HG02571 (cell line): Measurements from ENCODE around the gene COPS7B.
A peak's percentile ranks its signal among the peaks of the same experiment; 100 is the strongest.

Source experiments
- ATAC-seq: cut with Tn5 transposase; IDR thresholded peaks from one replicate; pipeline ENCODE4 v1.9.1; 2021; ENCODE audit warnings: mild to moderate bottlenecking, moderate library complexity; ENCODE audit not compliant: unreplicated experiment

COPS7B gene

GRCh38 chr2:231785413-231785812 is 832 bp upstream of the COPS7B start:
- ATAC-seq = no peak

GRCh38 chr2:231785822-231786176 is 446 bp upstream of the COPS7B start:
- peak; percentile 14 for ATAC-seq

- ATAC-seq = no peak
Observed at GRCh38 chr2:231786917-231787292, 660 bp downstream of the COPS7B start.

- ATAC-seq = no peak
Observed at GRCh38 chr2:231791107-231791506, 4.9 kb downstream of the COPS7B start.

- ATAC-seq = no peak
Observed at GRCh38 chr2:231794383-231794782, 8.1 kb downstream of the COPS7B start.

- no peak for ATAC-seq
Observed at GRCh38 chr2:231795525-231796327, 9.5 kb downstream of the COPS7B start.

- ATAC-seq = no peak
Observed at GRCh38 chr2:231800493-231801091, 14.3 kb downstream of the COPS7B start.

- ATAC-seq = no peak
Observed at GRCh38 chr2:231803501-231804138, 17.4 kb downstream of the COPS7B start.

GRCh38 chr2:231807020-231807419 is 20.8 kb downstream of the COPS7B start:
- no peak for ATAC-seq

- no peak for ATAC-seq
Observed at GRCh38 chr2:231810905-231811304, 24.7 kb downstream of the COPS7B start.

- ATAC-seq = no peak
Observed at GRCh38 chr2:231816327-231817026, 30.2 kb downstream of the COPS7B start.

- no peak for ATAC-seq
Observed at GRCh38 chr2:231819447-231820042, 33.3 kb downstream of the COPS7B start.

GRCh38 chr2:231820786-231821303 is 34.6 kb downstream of the COPS7B start:
- ATAC-seq = no peak

GRCh38 chr2:231821908-231822307 is 35.7 kb downstream of the COPS7B start:
- no peak for ATAC-seq

- ATAC-seq = no peak
Observed at GRCh38 chr2:231853105-231853504, 66.9 kb downstream of the COPS7B start.

- no peak for ATAC-seq
Observed at GRCh38 chr2:231854616-231855125, 68.4 kb downstream of the COPS7B start.

- ATAC-seq = no peak
Observed at GRCh38 chr2:231856959-231857358, 70.7 kb downstream of the COPS7B start.
